Measurements from ENCODE around the gene SCYGR5.

The SCYGR5 gene

GRCh38 chr2:227703280-227703732 lies 36.7 kb downstream of the SCYGR5 start:
- Histone ChIP-seq H3K4me1 (ENCODE audit: control insufficient read depth in 1 of 2, insufficient read depth in 1 of 2, low read depth in 1 of 2, low read length in 1 of 2) (no peaks in the 10 kb centered on the region), H3K4me3 (ENCODE audit: low read depth in 1 of 2, low read length in 1 of 2) (no peak overlapping the region), H3K27ac (no peak overlapping the region), H3K36me3 (no peaks in the 10 kb centered on the region), H3K27me3 (peaks cover 3% of the 10 kb centered on the region), H3K9me3 (no peaks in the 10 kb centered on the region)
- TF ChIP-seq CTCF (IDR thresholded peaks at IDR 0.05) = no peak

- TF ChIP-seq CTCF (IDR thresholded peaks at IDR 0.05) = no peak
- Histone ChIP-seq H3K4me3 (ENCODE audit: low read depth in 1 of 2, low read length in 1 of 2) (no peak overlapping the region), H3K27ac (no peak overlapping the region), H3K36me3 (no peaks in the 10 kb centered on the region), H3K27me3 (peaks cover 3% of the 10 kb centered on the region), H3K4me1 (ENCODE audit: control insufficient read depth in 1 of 2, insufficient read depth in 1 of 2, low read depth in 1 of 2, low read length in 1 of 2) (no peaks in the 10 kb centered on the region), H3K9me3 (no peaks in the 10 kb centered on the region)
Observed at GRCh38 chr2:227703961-227704360, 37.4 kb downstream of the SCYGR5 start.

DNA sequence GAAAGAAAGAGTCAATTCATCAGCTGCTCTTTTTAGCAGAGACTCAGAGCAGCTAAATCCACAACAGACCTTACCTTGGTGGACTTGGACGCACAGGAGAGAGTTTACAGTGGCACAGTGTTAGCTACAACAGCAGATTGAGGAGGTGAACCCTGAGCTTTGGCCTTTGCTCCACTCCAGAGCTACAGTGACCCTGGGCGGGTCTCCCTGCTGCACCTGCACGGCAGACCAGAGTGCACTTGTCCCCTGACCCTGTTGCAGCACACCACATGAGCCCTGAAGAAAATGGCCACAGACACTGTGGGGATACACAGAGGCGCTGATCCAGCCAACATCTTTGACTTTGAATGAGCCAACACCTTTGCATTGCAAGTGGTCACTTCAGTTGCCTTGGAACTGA lies 40.3 kb downstream of the SCYGR5 start:
- H3K27me3 ChIP-seq = peaks cover 3% of the 10 kb centered on the region
- no peak overlapping the region for H3K4me3 ChIP-seq (ENCODE audit: low read depth in 1 of 2, low read length in 1 of 2)
- no peak for TF ChIP-seq CTCF (IDR thresholded peaks at IDR 0.05)
- no peaks in the 10 kb centered on the region for H3K36me3 ChIP-seq
- no peak overlapping the region for H3K27ac ChIP-seq
- H3K9me3 ChIP-seq = no peaks in the 10 kb centered on the region
- H3K4me1 ChIP-seq (ENCODE audit: control insufficient read depth in 1 of 2, insufficient read depth in 1 of 2, low read depth in 1 of 2, low read length in 1 of 2) = no peaks in the 10 kb centered on the region

GRCh38 chr2:227707390-227707789 lies 40.8 kb downstream of the SCYGR5 start:
- Histone ChIP-seq H3K4me1 (ENCODE audit: control insufficient read depth in 1 of 2, insufficient read depth in 1 of 2, low read depth in 1 of 2, low read length in 1 of 2) (no peaks in the 10 kb centered on the region), H3K9me3 (no peaks in the 10 kb centered on the region), H3K27ac (no peak overlapping the region), H3K27me3 (peaks cover 3% of the 10 kb centered on the region), H3K36me3 (no peaks in the 10 kb centered on the region), H3K4me3 (ENCODE audit: low read depth in 1 of 2, low read length in 1 of 2) (no peak overlapping the region)
- TF ChIP-seq CTCF (IDR thresholded peaks at IDR 0.05) = no peak

DNA sequence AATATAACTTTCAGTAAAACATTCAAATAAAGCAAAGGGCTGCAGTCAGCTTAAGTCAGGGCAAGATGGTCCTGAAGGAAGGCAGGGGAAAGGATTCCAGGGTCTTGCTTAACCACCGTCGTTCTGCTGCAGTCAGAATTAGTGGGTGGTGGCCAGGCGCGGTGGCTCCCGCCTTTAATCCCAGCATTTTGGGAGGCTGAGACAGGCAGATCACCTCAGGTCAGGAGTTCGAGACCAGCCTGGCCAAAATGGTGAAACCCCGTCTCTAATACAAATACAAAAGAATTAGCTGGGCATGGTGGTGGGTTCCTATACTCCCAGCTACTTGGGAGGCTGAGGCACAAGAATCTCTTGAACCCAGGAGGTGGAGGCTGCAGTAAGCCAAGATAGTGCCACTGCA lies 44.4 kb downstream of the SCYGR5 start:
- no peak overlapping the region for H3K4me3 ChIP-seq (ENCODE audit: low read depth in 1 of 2, low read length in 1 of 2)
- no peak for TF ChIP-seq CTCF (IDR thresholded peaks at IDR 0.05)

DNA sequence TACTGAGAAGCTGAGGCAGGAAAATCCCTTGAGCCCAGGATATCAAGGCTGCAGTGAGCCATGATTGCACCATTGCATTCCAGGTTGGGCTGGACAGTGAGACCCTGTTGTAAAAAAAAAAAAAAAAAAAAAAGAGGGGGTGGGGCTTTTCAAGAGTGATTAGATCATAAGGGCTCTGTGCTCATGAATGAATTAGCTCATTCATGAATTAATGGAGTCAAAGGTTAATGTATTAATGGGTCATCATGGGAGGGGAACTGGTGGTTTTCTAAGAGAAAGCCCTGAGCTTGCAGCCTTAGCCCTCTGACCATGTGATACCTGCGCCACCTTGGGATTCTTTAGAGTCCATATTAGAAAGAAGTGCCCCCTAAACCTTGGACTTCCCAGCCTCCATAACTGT lies 46.7 kb downstream of the SCYGR5 start:
- Histone ChIP-seq H3K36me3 (no peaks in the 10 kb centered on the region), H3K27me3 (peaks cover 30% of the 10 kb centered on the region), H3K4me3 (ENCODE audit: low read depth in 1 of 2, low read length in 1 of 2) (no peak overlapping the region), H3K9me3 (no peaks in the 10 kb centered on the region), H3K4me1 (ENCODE audit: control insufficient read depth in 1 of 2, insufficient read depth in 1 of 2, low read depth in 1 of 2, low read length in 1 of 2) (no peaks in the 10 kb centered on the region), H3K27ac (no peak overlapping the region)
- no peak for TF ChIP-seq CTCF (IDR thresholded peaks at IDR 0.05)

More for the DNA sequence above, 44.4 kb downstream of the SCYGR5 start:
- H3K9me3 ChIP-seq = no peaks in the 10 kb centered on the region
- H3K36me3 ChIP-seq = no peaks in the 10 kb centered on the region
- peaks cover 7% of the 10 kb centered on the region for H3K27me3 ChIP-seq
- no peak overlapping the region for H3K27ac ChIP-seq
- no peaks in the 10 kb centered on the region for H3K4me1 ChIP-seq (ENCODE audit: control insufficient read depth in 1 of 2, insufficient read depth in 1 of 2, low read depth in 1 of 2, low read length in 1 of 2)
